ENCODE measurements around the gene UQCRC1. TPM values are rescaled to one million over a fixed set of nuclear protein-coding genes. Genes with fewer than 3 reads are reported as not detected.

Gene UQCRC1
- total and polyA plus RNA-seq, 2 donors (not counting 1 experiment from before 2014, with no cell fraction given) = 226 to 366 TPM

- no peaks in the 10 kb centered on the region for H3K9me3 ChIP-seq (ENCODE audit: control insufficient read depth, insufficient read depth, low read depth, low read length)
- peaks cover 4% of the 10 kb centered on the region for H3K36me3 ChIP-seq (ENCODE audit: control insufficient read depth, insufficient read depth, low read length)
- no peak overlapping the region for H2AFZ ChIP-seq (ENCODE audit: low read length)
- no peaks in the 10 kb centered on the region for H3K27me3 ChIP-seq (ENCODE audit: control insufficient read depth, insufficient read depth, low read length)
- H4K20me1 ChIP-seq (ENCODE audit: control insufficient read depth, extremely low read depth, insufficient read depth, low read length) = no peaks in the 10 kb centered on the region
- peaks cover 17% of the 10 kb centered on the region for H3K4me1 ChIP-seq (ENCODE audit: control insufficient read depth, extremely low read depth, insufficient read depth, low read length)
- DNase-seq (ENCODE audit: low read depth in 2 of 2) = no peak
- no peak overlapping the region for H3K4me3 ChIP-seq (replicated peaks in 1 of 4; ENCODE audit: control extremely low read depth in 1 of 4, insufficient read depth in 1 of 4, low read depth in 3 of 4, low read length in 4 of 4)
- H3K9ac ChIP-seq (ENCODE audit: insufficient read depth, low read length) = no peak overlapping the region
- TF ChIP-seq CTCF (conservative IDR thresholded peaks at IDR 0.05 in 1 of 2, IDR thresholded peaks at IDR 0.05 in 1 of 2; ENCODE audit: low read depth in 1 of 2, low read length in 2 of 2) = no peak
- TF ChIP-seq EZH2 (IDR thresholded peaks at IDR 0.05; ENCODE audit: low read length, missing control alignments) = no peak
- no peaks in the 10 kb centered on the region for H3K79me2 ChIP-seq (ENCODE audit: control insufficient read depth, insufficient read depth, low read length)
- H3K4me2 ChIP-seq (ENCODE audit: extremely low read depth, insufficient read depth, low read length) = no peak overlapping the region
- no peak overlapping the region for H3K27ac ChIP-seq (ENCODE audit: insufficient read depth, low read length)
These were observed 41.9 kb downstream of the UQCRC1 start for GRCh38 chr3:48567500-48567899.

DNA sequence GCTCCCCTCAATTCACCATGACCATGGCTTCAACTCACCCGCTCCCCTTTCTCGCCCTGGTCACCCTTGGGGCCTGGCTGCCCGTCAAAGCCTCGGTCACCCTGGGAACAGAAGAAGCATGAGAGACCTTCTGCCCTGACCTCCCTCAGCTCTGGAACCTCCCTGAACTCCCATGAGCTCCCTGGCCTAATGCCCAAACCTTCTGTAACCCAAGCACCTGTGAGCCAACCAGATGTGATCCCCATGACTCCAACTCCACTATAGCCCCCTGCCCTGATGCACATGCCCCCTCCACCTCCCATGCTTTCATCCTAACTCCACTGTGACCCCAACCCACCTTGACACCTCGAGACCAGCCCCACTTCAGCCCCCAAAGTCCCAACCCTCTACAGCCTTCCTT lies 42.4 kb downstream of the UQCRC1 start:
- TF ChIP-seq CTCF (conservative IDR thresholded peaks at IDR 0.05 in 1 of 2, IDR thresholded peaks at IDR 0.05 in 1 of 2; ENCODE audit: low read depth in 1 of 2, low read length in 2 of 2) (no peak), EZH2 (IDR thresholded peaks at IDR 0.05; ENCODE audit: low read length, missing control alignments) (no peak)
- H3K9ac ChIP-seq (ENCODE audit: insufficient read depth, low read length) = no peak overlapping the region
- no peaks in the 10 kb centered on the region for H3K9me3 ChIP-seq (ENCODE audit: control insufficient read depth, insufficient read depth, low read depth, low read length)
- no peaks in the 10 kb centered on the region for H3K79me2 ChIP-seq (ENCODE audit: control insufficient read depth, insufficient read depth, low read length)
- no peak overlapping the region for H3K4me2 ChIP-seq (ENCODE audit: extremely low read depth, insufficient read depth, low read length)
- H3K4me3 ChIP-seq (replicated peaks in 1 of 4; ENCODE audit: control extremely low read depth in 1 of 4, insufficient read depth in 1 of 4, low read depth in 3 of 4, low read length in 4 of 4) = no peak overlapping the region
- H4K20me1 ChIP-seq (ENCODE audit: control insufficient read depth, extremely low read depth, insufficient read depth, low read length) = no peaks in the 10 kb centered on the region
- H2AFZ ChIP-seq (ENCODE audit: low read length) = no peak overlapping the region
- no peak for DNase-seq (ENCODE audit: low read depth in 2 of 2)
- H3K27me3 ChIP-seq (ENCODE audit: control insufficient read depth, insufficient read depth, low read length) = no peaks in the 10 kb centered on the region
- peaks cover 6% of the 10 kb centered on the region for H3K36me3 ChIP-seq (ENCODE audit: control insufficient read depth, insufficient read depth, low read length)
- H3K27ac ChIP-seq (ENCODE audit: insufficient read depth, low read length) = no peak overlapping the region
- H3K4me1 ChIP-seq (ENCODE audit: control insufficient read depth, extremely low read depth, insufficient read depth, low read length) = peaks cover 17% of the 10 kb centered on the region

GRCh38 chr3:48566401-48566760 lies 43.1 kb downstream of the UQCRC1 start:
- H3K4me1 ChIP-seq (ENCODE audit: control insufficient read depth, extremely low read depth, insufficient read depth, low read length) = peaks cover 19% of the 10 kb centered on the region
- H2AFZ ChIP-seq (ENCODE audit: low read length) = no peak overlapping the region
- no peaks in the 10 kb centered on the region for H4K20me1 ChIP-seq (ENCODE audit: control insufficient read depth, extremely low read depth, insufficient read depth, low read length)
- no peaks in the 10 kb centered on the region for H3K9me3 ChIP-seq (ENCODE audit: control insufficient read depth, insufficient read depth, low read depth, low read length)
- peaks cover 8% of the 10 kb centered on the region for H3K36me3 ChIP-seq (ENCODE audit: control insufficient read depth, insufficient read depth, low read length)
- H3K4me3 ChIP-seq (replicated peaks in 1 of 4; ENCODE audit: control extremely low read depth in 1 of 4, insufficient read depth in 1 of 4, low read depth in 3 of 4, low read length in 4 of 4) = no peak overlapping the region
- no peak overlapping the region for H3K27ac ChIP-seq (ENCODE audit: insufficient read depth, low read length)
- no peak overlapping the region for H3K9ac ChIP-seq (ENCODE audit: insufficient read depth, low read length)
- no peaks in the 10 kb centered on the region for H3K27me3 ChIP-seq (ENCODE audit: control insufficient read depth, insufficient read depth, low read length)
- DNase-seq (ENCODE audit: low read depth in 2 of 2) = no peak
- no peak overlapping the region for H3K4me2 ChIP-seq (ENCODE audit: extremely low read depth, insufficient read depth, low read length)
- TF ChIP-seq EZH2 (IDR thresholded peaks at IDR 0.05; ENCODE audit: low read length, missing control alignments) (no peak), CTCF (conservative IDR thresholded peaks at IDR 0.05 in 1 of 2, IDR thresholded peaks at IDR 0.05 in 1 of 2; ENCODE audit: low read depth in 1 of 2, low read length in 2 of 2) (no peak)
- H3K79me2 ChIP-seq (ENCODE audit: control insufficient read depth, insufficient read depth, low read length) = no peaks in the 10 kb centered on the region
